A549 (cell line): ENCODE results near the gene CFAP157. TPM values are rescaled to one million over a fixed set of nuclear protein-coding genes. Genes with fewer than 3 reads are reported as not detected.

Source experiments
- ATAC-seq, 2 experiments: fragments of 200-7000 bp in 1 of 2; fragments of >200 bp in 1 of 2; cut with Nextera tagmentation in 1 of 2; cut with Tn5 transposase in 1 of 2; 3 replicates each; pipeline versions ENCODE4 v1.8.0 to v1.9.1; 2018 to 2020; ENCODE audit warnings: mild to moderate bottlenecking in 1 of 2, moderate library complexity in 1 of 2
- CTCF ChIA-PET: fragments of 300-600 bp; sonication (Branson Sonifier 250); formaldehyde crosslinking; extraction: SDS; loops from one replicate; lab custom pipeline; 2021; ENCODE audit warnings: antibody characterized with exemption, inconsistent platforms; lab: Yijun Ruan, JAX
- POLR2A ChIA-PET: fragments of 350-600 bp; formaldehyde crosslinking; extraction: SDS; loops from one replicate; lab custom pipeline; 2021; ENCODE audit warnings: antibody characterized with exemption, inconsistent platforms; lab: Yijun Ruan, JAX
- DNase-seq, 2 experiments: peaks; one replicate each; pipeline versions ENCODE4 v3.0.0 to v3.0.0-alpha.2; 2011 to 2016; ENCODE audit warnings: low read depth in 1 of 2, low spot score in 1 of 2
- FAIRE-seq: peaks from 2 replicates; lab custom pipeline; 2011; peaks lifted over from hg19 to GRCh38; lab: Jason Lieb, UNC
- H3K27ac ChIP-seq, 2 experiments: fragments of >200 bp; sonication (Bioruptor Twin); formaldehyde crosslinking; 3 replicates each; pipeline ENCODE4 v1.5.1; 2016 to 2017
- H3K4me1 ChIP-seq: fragments of >200 bp; sonication (Bioruptor Twin); formaldehyde crosslinking; 3 replicates; pipeline ENCODE4 v1.6.1; 2016
- H3K4me2 ChIP-seq: fragments of >200 bp; sonication (Bioruptor Twin); formaldehyde crosslinking; 3 replicates; pipeline ENCODE4 v1.6.1; 2016
- H3K4me3 ChIP-seq: fragments of >200 bp; sonication (Bioruptor Twin); formaldehyde crosslinking; 3 replicates; pipeline ENCODE4 v1.5.1; 2016
- H3K9me3 ChIP-seq: fragments of >200 bp; sonication (Bioruptor Twin); formaldehyde crosslinking; 3 replicates; pipeline ENCODE4 v1.6.1; 2016
- CEBPB ChIP-seq, 2 experiments: fragments of >200 bp in 1 of 2; sonication (Bioruptor Twin) in 1 of 2; formaldehyde crosslinking in 1 of 2; IDR thresholded peaks; 2 replicates each; pipeline ENCODE4 v1.6.1; 2012 to 2016
- CHD2 ChIP-seq: fragments of 150-350 bp; IDR thresholded peaks from 2 replicates; pipeline ENCODE4 v1.6.1; 2014; ENCODE audit warnings: low read length; ENCODE audit not compliant: partially characterized antibody
- E2F6 ChIP-seq: IDR thresholded peaks from 2 replicates; pipeline ENCODE4 v1.6.1; 2012; ENCODE audit warnings: low read depth, borderline replicate concordance
- EHMT2 ChIP-seq: fragments of 200-600 bp; sonication (generic); IDR thresholded peaks from 2 replicates; pipeline ENCODE4 v1.6.1; 2016; ENCODE audit warnings: antibody characterized with exemption, low read depth, mild to moderate bottlenecking, moderate library complexity
- GATA3 ChIP-seq: IDR thresholded peaks from 2 replicates; pipeline ENCODE4 v1.6.1; 2012; ENCODE audit warnings: borderline replicate concordance
- HES2 ChIP-seq: fragments of >200 bp; sonication (Bioruptor Twin); formaldehyde crosslinking; IDR thresholded peaks from 2 replicates; pipeline ENCODE4 v1.6.1; 2016
- JUN ChIP-seq, 2 experiments: fragments of >200 bp; sonication (Bioruptor Twin); formaldehyde crosslinking; IDR thresholded peaks; 2 replicates in 1 of 2; 3 replicates in 1 of 2; pipeline ENCODE4 v1.6.1; 2016 to 2017
- JUNB ChIP-seq: fragments of >200 bp; sonication (Bioruptor Twin); formaldehyde crosslinking; IDR thresholded peaks from 2 replicates; pipeline ENCODE4 v1.6.1; 2016
- MAZ ChIP-seq: fragments of 150-350 bp; IDR thresholded peaks from 2 replicates; pipeline ENCODE4 v1.6.1; 2014; ENCODE audit warnings: antibody characterized with exemption, low read depth, low read length, borderline replicate concordance
- NPAS2 ChIP-seq: fragments of 250-450 bp; sonication (Bioruptor Pico); IDR thresholded peaks from 2 replicates; pipeline ENCODE4 v1.8.0; 2022; ENCODE audit warnings: mild to moderate bottlenecking, moderate library complexity, borderline replicate concordance
- NR3C1 ChIP-seq: fragments of >200 bp; sonication (Bioruptor Twin); formaldehyde crosslinking; IDR thresholded peaks from 3 replicates; pipeline ENCODE4 v1.6.1; 2017
- PHF8 ChIP-seq: fragments of 200-600 bp; sonication (generic); IDR thresholded peaks from 2 replicates; pipeline ENCODE4 v1.6.1; 2016; ENCODE audit warnings: low read depth, mild to moderate bottlenecking, antibody characterized with exemption, moderate library complexity, borderline replicate concordance
- RAD21 ChIP-seq, 2 experiments: fragments of >200 bp in 1 of 2; sonication (Bioruptor Twin) in 1 of 2; formaldehyde crosslinking in 1 of 2; IDR thresholded peaks in 1 of 2; conservative IDR thresholded peaks in 1 of 2; 2 replicates in 1 of 2; 3 replicates in 1 of 2; pipeline ENCODE4 v1.6.1; 2012 to 2018; ENCODE audit warnings: inconsistent platforms in 1 of 2
- REST ChIP-seq: fragments of 200-600 bp; sonication (generic); IDR thresholded peaks from 2 replicates; pipeline ENCODE4 v1.6.1; 2016; ENCODE audit warnings: antibody characterized with exemption, mild to moderate bottlenecking, moderate library complexity
- SREBF2 ChIP-seq: fragments of 450-650 bp; IDR thresholded peaks from 2 replicates; pipeline ENCODE4 v1.6.1; 2014; ENCODE audit warnings: mild to moderate bottlenecking, moderate library complexity
- ZC3H11A ChIP-seq: fragments of 450-650 bp; IDR thresholded peaks from 2 replicates; pipeline ENCODE4 v1.6.1; 2014; ENCODE audit warnings: antibody characterized with exemption, mild to moderate bottlenecking
- WGBS: methylation state at CpG from one replicate; pipeline ENCODE4 v1.1.6; 2017; ENCODE audit errors: missing lambda C conversion rate; 5-methylcytosine and 5-hydroxymethylcytosine counted together
- polyA plus RNA-seq, 4 experiments: library from polyadenylated mRNA; depleted of rRNA in 3 of 4; stranded (reverse); fragments of >200 nt; fragmentation: RNase III in 1 of 4; extraction: RNeasy Plus Mini Kit Qiagen cat#74134 plus additional on column Dnase treatment in 1 of 4; gene quantifications; 2 replicates in 3 of 4; 3 replicates in 1 of 4; pipeline ENCODE4 v1.2.3, GENCODE V29; 2011 to 2017

The CFAP157 gene
- polyA plus RNA-seq, 2 of the 4 experiments (the other 2 are of a cell fraction) = 0.04 TPM

GRCh38 chr9:127716412-127716811 lies 9.6 kb downstream of the CFAP157 start:
- CTCF ChIA-PET = interaction anchor here (1.0 to 7.4 kb wide), 6 partner anchors 10 to 153 kb away, joined by 3 to 63 read pairs (median 4); partner anchors contain the start of genes CFAP157 and TOR2A
- TF ChIP-seq REST (no peak), CHD2 (no peak), MAZ (no peak), NR3C1 (no peak), PHF8 (no peak), GATA3 (no peak)
- TF ChIP-seq, all 56 proteins: peak for 0
- POLR2A ChIA-PET = interaction anchor here (1.0 to 2.0 kb wide), 3 partner anchors 13 to 105 kb away, joined by 4 to 6 read pairs (median 6); partner anchors contain the start of genes STXBP1 and TOR2A

GRCh38 chr9:127717766-127718165 lies 11.0 kb downstream of the CFAP157 start:
- Histone ChIP-seq H3K4me3 (no peak overlapping the region), H3K9me3 (no peaks in the 10 kb centered on the region), H3K4me2 (no peak overlapping the region), H3K27ac (no peak overlapping the region), H3K4me1 (peaks cover 36% of the 10 kb centered on the region)
- FAIRE-seq (no peak), DNase-seq (no peak), ATAC-seq (no peak)
- WGBS = 75% methylated on average over 5 of the region's 5 CpGs
- ChIA-PET POLR2A (no interaction called here), CTCF (interaction anchor here (1.0 to 7.4 kb wide), 3 partner anchors 17 to 152 kb away, joined by 3 to 63 read pairs (median 3); partner anchors contain the start of gene TOR2A)
- no peak for TF ChIP-seq CHD2
- no peak for TF ChIP-seq ZC3H11A
- TF ChIP-seq NPAS2 (CRISPR knock-in tag) = no peak
- TF ChIP-seq MAZ = no peak

More at GRCh38 chr9:127716412-127716811, 9.6 kb downstream of the CFAP157 start:
- Histone ChIP-seq H3K4me2 (peak overlapping the region; percentile 94), H3K9me3 (no peaks in the 10 kb centered on the region), H3K4me1 (peaks cover 25% of the 10 kb centered on the region), H3K4me3 (peak overlapping the region; percentile 68), H3K27ac (peak overlapping the region; percentile 73 to 79; a peak in 4 of 6 replicates)
- WGBS = 64% methylated on average over 9 of the region's 9 CpGs
- no peak for FAIRE-seq
- no peak for ATAC-seq
- DNase-seq = no peak

DNA sequence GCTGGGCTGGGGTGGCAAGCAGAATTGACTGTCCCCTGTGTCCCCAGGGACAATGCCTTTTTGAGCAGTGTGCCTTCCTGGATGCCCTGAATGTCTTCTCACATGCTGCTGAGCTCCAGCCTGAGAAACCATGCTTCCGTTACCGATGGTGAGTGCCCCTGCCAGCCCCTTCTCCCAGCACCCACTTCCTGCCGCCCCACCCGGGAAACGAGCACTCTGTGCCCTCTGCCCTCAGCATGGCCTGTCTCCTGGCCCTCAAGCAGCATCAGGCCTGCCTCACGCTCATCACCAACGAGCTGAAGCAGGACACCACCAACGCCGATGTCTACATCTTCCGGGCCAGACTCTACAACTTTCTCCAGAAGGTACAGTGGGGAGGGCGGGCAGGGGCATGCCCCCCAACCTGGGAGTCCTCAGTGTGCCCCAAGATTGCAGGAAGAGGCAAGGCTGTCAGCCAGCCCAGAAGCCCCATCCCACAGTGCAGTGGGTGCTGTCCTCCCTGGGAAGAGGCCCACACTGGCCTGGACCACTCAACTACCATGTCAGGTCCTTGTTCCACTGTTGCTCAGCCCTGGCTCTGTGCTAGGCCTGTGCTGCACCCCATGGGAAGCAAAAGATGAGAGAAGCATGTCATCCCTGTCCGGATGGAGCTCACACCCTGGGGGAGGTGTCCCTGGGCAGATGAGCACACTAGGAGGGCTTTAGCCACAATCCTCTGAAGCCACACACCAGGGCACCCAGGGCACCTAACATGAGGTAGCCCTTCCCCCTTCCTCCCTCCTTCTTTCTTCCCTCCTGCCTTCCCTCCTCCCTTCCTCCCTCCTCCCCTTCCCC lies 13.5 kb downstream of the CFAP157 start:
- 86% methylated on average over 12 of the region's 12 CpGs for WGBS
- Histone ChIP-seq H3K4me3 (no peak overlapping the region), H3K4me1 (peaks cover 30% of the 10 kb centered on the region), H3K4me2 (peak overlapping the region; percentile 75), H3K27ac (peak overlapping the region; percentile 67 to 88), H3K9me3 (no peaks in the 10 kb centered on the region)
- DNase-seq = no peak
- CTCF ChIA-PET = interaction anchor here (0.9 to 7.4 kb wide), 3 partner anchors 9 to 130 kb away, joined by 3 to 63 read pairs (median 3); partner anchors contain the start of gene TOR2A
- POLR2A ChIA-PET = no interaction called here
- ATAC-seq = no peak
- FAIRE-seq = no peak
- TF ChIP-seq GATA3 (no peak), SREBF2 (no peak)

GRCh38 chr9:127720865-127721227 lies 14.1 kb downstream of the CFAP157 start:
- H3K4me2 ChIP-seq = peak overlapping the region; percentile 75
- CTCF ChIA-PET = interaction anchor here (0.9 to 7.4 kb wide), 4 partner anchors 8 to 217 kb away, joined by 3 to 63 read pairs (median 3); partner anchors contain the start of gene TOR2A
- H3K4me3 ChIP-seq = no peak overlapping the region
- no peaks in the 10 kb centered on the region for H3K9me3 ChIP-seq
- no peak for TF ChIP-seq REST
- TF ChIP-seq JUNB = no peak
- TF ChIP-seq HES2 = no peak
- no peak for TF ChIP-seq CEBPB (IDR thresholded peaks at IDR 0.05)
- TF ChIP-seq RAD21 (conservative IDR thresholded peaks at IDR 0.05 in 1 of 2, IDR thresholded peaks at IDR 0.05 in 1 of 2) = no peak
- TF ChIP-seq EHMT2 = no peak
- TF ChIP-seq JUN (IDR thresholded peaks at IDR 0.05) = no peak
- TF ChIP-seq SREBF2 = no peak
- no peak for TF ChIP-seq E2F6
- POLR2A ChIA-PET = no interaction called here
- ATAC-seq = peak in 1 of 2 experiments; percentile 4; a peak in 2 of 6 replicates
- DNase-seq = no peak
- peak overlapping the region; percentile 67 to 88 for H3K27ac ChIP-seq
- H3K4me1 ChIP-seq = peaks cover 30% of the 10 kb centered on the region
- no peak for FAIRE-seq
